ENCODE data around the gene ECT2L. TPM values are rescaled to one million over a fixed set of nuclear protein-coding genes. Genes with fewer than 3 reads are reported as not detected.

The ECT2L gene
- total RNA-seq, 1 donor from 2014 or later = not detected

- no peak for DNase-seq (ENCODE audit: low spot score)
- Mint-ChIP-seq H3K27me3 (ENCODE audit: low read depth) (no peaks in the 10 kb centered on the region), H3K9me3 (ENCODE audit: low read depth) (no peaks in the 10 kb centered on the region), H3K4me3 (ENCODE audit: unreplicated experiment) (no peak overlapping the region), H3K27ac (ENCODE audit: unreplicated experiment) (no peak overlapping the region), H3K4me1 (ENCODE audit: low read depth) (peaks cover 13% of the 10 kb centered on the region), H3K36me3 (ENCODE audit: low read depth) (no peaks in the 10 kb centered on the region)
- no peak for TF ChIP-seq CTCF (IDR thresholded peaks at IDR 0.05)
Observed at GRCh38 chr6:138815221-138815620, 19.3 kb downstream of the ECT2L start.

- H3K27me3 Mint-ChIP-seq (ENCODE audit: low read depth) = no peaks in the 10 kb centered on the region
- peaks cover 13% of the 10 kb centered on the region for H3K4me1 Mint-ChIP-seq (ENCODE audit: low read depth)
- no peaks in the 10 kb centered on the region for H3K36me3 Mint-ChIP-seq (ENCODE audit: low read depth)
- DNase-seq (ENCODE audit: low spot score) = no peak
- H3K9me3 Mint-ChIP-seq (ENCODE audit: low read depth) = no peaks in the 10 kb centered on the region
- no peak overlapping the region for H3K4me3 Mint-ChIP-seq (ENCODE audit: unreplicated experiment)
- peak; percentile 90 for TF ChIP-seq CTCF (IDR thresholded peaks at IDR 0.05)
- peak overlapping the region; percentile 78 for H3K27ac Mint-ChIP-seq (ENCODE audit: unreplicated experiment)
Observed at GRCh38 chr6:138815797-138816528, 20.1 kb downstream of the ECT2L start.

GRCh38 chr6:138817799-138818198, 21.9 kb downstream of the ECT2L start:
- no peak for TF ChIP-seq CTCF (IDR thresholded peaks at IDR 0.05)
- Mint-ChIP-seq H3K4me1 (ENCODE audit: low read depth) (peaks cover 13% of the 10 kb centered on the region), H3K27me3 (ENCODE audit: low read depth) (no peaks in the 10 kb centered on the region), H3K9me3 (ENCODE audit: low read depth) (no peaks in the 10 kb centered on the region), H3K4me3 (ENCODE audit: unreplicated experiment) (no peak overlapping the region), H3K27ac (ENCODE audit: unreplicated experiment) (peak overlapping the region; percentile 73), H3K36me3 (ENCODE audit: low read depth) (no peaks in the 10 kb centered on the region)
- no peak for DNase-seq (ENCODE audit: low spot score)

GRCh38 chr6:138818496-138819194, 22.8 kb downstream of the ECT2L start:
- Mint-ChIP-seq H3K4me3 (ENCODE audit: unreplicated experiment) (no peak overlapping the region), H3K36me3 (ENCODE audit: low read depth) (no peaks in the 10 kb centered on the region), H3K27ac (ENCODE audit: unreplicated experiment) (no peak overlapping the region), H3K9me3 (ENCODE audit: low read depth) (no peaks in the 10 kb centered on the region), H3K27me3 (ENCODE audit: low read depth) (no peaks in the 10 kb centered on the region), H3K4me1 (ENCODE audit: low read depth) (peaks cover 13% of the 10 kb centered on the region)
- no peak for DNase-seq (ENCODE audit: low spot score)
- no peak for TF ChIP-seq CTCF (IDR thresholded peaks at IDR 0.05)

DNA sequence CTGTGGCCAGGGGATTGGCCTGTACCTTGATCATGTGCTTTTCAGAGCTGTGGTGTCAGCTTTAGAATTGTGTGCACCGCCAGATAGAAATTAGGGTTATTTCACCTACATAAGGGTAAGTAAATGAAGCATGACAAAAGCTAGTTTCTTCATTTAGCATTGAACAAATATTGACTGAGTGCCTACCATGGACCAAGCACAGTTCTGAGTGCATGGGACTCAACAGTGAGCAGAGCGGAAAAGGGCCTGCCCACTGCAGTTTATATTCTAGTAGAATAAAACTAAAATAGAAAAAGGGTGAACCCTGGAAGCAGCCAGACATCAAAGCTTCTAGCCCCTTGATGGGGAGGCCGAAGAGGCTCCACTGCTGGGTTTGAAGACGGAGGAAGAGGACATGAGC, 25.6 kb downstream of the ECT2L start:
- Mint-ChIP-seq H3K27me3 (ENCODE audit: low read depth) (no peaks in the 10 kb centered on the region), H3K36me3 (ENCODE audit: low read depth) (no peaks in the 10 kb centered on the region), H3K9me3 (ENCODE audit: low read depth) (no peaks in the 10 kb centered on the region), H3K4me1 (ENCODE audit: low read depth) (peaks cover 10% of the 10 kb centered on the region), H3K27ac (ENCODE audit: unreplicated experiment) (no peak overlapping the region), H3K4me3 (ENCODE audit: unreplicated experiment) (no peak overlapping the region)
- no peak for TF ChIP-seq CTCF (IDR thresholded peaks at IDR 0.05)
- no peak for DNase-seq (ENCODE audit: low spot score)
